ENCODE data around the gene CYTH1. TPM values are rescaled to one million over a fixed set of nuclear protein-coding genes. Genes with fewer than 3 reads are reported as not detected.
A peak's percentile ranks its signal among the peaks of the same experiment; 100 is the strongest.

CYTH1 gene
- polyA plus RNA-seq, 1 donor from 2014 or later = 210 TPM

DNA sequence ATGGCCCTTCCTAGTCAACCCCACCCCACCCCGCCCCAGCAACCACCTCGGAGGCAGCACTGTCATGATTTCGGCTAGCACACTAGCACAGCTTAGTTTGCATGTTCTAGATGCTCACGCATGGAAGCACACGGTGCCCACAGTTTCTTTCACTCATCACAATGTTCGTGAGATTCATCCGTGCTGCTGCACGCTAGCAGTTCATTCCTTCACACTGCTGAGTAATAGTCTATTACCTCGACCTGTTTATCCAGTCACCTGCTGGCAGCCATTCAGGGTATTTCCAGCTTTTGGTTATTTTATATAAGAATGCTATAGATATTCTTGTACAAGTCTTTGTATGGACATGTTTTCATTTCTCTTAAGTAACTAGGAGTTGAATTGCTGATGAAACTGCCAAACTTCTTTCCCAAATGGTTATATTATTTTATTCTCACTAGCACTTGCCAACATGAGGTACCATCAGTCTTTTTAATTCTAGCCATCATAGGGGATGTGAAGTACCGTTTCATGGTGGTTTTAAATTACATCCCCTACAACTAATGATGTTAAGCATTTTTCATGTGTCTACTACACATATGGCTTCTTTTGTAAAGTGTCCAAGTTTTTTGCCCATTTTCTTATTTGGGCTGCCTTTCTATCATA lies 75.7 kb downstream of the CYTH1 start:
- Mint-ChIP-seq H3K36me3 (peaks cover 2% of the 10 kb centered on the region), H3K9me3 (no peaks in the 10 kb centered on the region), H3K27me3 (no peaks in the 10 kb centered on the region), H3K4me3 (peak overlapping the region in 3 of 4 donors; percentile 46 to 83 (median 73)), H3K27ac (peak overlapping the region; percentile 76 to 93 (median 87)), H3K4me1 (peaks cover 39 to 44% (median 42%) of the 10 kb centered on the region in 3 donors)

DNA sequence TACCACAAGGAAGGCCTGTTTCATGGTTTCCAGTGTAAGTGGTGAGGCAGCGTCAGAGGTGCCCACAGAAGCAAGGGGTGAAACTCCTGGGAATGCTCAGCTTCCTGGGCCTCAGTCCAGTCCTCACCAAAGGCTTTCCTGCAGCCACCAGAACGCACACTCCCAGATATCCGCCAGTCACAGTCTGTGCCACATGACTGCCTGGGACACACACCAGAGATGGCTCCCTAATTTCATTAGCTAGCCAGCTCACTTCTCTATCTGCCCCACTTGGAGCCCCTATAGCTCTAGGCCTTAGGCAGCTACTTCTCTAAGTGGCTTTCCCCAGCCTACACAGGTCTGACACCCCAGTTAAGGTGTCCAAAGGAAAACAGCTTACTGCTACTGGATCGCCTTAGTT lies 77.0 kb downstream of the CYTH1 start:
- Mint-ChIP-seq H3K36me3 (peaks cover 2% of the 10 kb centered on the region), H3K9me3 (no peaks in the 10 kb centered on the region), H3K4me3 (no peak overlapping the region), H3K4me1 (peaks cover 36 to 39% (median 37%) of the 10 kb centered on the region in 3 donors), H3K27ac (no peak overlapping the region), H3K27me3 (no peaks in the 10 kb centered on the region)

DNA sequence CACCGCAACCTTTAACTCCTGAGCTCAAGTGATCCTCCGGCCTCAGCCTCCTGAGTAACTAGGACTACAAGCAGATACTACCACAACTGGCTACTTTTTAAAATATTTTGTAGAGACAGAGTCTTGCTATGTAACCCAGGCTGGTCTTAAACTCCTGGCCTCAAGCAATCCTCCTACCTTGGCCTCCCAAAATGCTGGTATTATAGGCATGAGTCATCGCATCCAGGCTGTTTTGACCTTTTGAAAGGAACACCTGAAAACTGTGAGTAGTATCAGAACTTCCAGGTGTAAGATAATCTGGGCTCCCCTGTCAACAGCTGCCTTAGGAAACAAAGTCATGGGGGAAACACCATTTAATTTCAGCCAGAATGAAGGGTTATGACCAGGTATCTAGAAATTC lies 77.5 kb downstream of the CYTH1 start:
- H3K4me3 Mint-ChIP-seq = no peak overlapping the region
- peaks cover 2% of the 10 kb centered on the region for H3K36me3 Mint-ChIP-seq
- no peak overlapping the region for H3K27ac Mint-ChIP-seq
- no peaks in the 10 kb centered on the region for H3K9me3 Mint-ChIP-seq
- H3K4me1 Mint-ChIP-seq = peaks cover 31 to 34% (median 32%) of the 10 kb centered on the region in 3 donors
- H3K27me3 Mint-ChIP-seq = no peaks in the 10 kb centered on the region

DNA sequence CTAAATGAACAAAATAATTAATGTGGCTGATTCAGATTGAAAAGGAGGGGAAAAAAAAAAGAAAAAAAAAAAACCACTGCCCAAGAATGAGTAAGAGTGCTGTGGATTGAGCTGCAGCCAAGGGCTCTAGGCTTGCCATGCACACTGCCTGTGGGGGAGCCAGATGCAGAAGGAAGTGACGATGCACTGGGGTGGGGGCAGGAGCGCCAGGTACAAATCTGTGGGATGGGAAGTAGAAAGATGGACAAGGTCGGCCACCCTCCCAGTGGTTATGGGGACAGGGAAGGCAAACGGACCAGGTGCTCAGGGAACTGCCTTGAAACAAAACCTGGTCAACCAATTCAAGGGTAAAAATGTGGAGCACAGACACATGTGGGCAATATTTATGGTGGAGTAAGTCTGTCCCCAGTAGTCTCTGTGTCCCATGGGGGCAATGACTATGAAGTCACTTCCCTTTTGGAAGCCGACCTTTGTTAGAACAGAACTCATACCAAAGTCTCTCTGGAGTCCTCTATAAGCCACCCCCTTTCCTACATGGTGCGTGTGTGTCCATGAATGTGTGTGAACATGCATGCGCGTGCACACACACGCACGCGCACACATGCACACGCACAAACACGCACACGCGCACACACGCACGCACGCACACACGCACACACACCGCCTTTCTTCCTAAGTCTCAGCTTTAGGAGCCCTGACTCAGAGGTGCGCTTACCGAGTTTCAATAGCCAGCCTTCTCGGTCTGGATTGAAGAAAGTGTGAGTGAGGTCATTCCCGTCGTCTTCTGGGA lies 84.3 kb downstream of the CYTH1 start:
- peaks cover 11% of the 10 kb centered on the region for H3K36me3 Mint-ChIP-seq
- H3K4me1 Mint-ChIP-seq = peaks cover 46 to 52% (median 50%) of the 10 kb centered on the region in 3 donors
- peaks cover 0 to 2% (median 2%) of the 10 kb centered on the region in 3 donors for H3K9me3 Mint-ChIP-seq
- H3K27me3 Mint-ChIP-seq = peaks cover 2% of the 10 kb centered on the region
- H3K4me3 Mint-ChIP-seq = peak overlapping the region in 3 of 4 donors; percentile 30 to 86 (median 82)
- H3K27ac Mint-ChIP-seq = peak overlapping the region; percentile 92 to 94 (median 92)

DNA sequence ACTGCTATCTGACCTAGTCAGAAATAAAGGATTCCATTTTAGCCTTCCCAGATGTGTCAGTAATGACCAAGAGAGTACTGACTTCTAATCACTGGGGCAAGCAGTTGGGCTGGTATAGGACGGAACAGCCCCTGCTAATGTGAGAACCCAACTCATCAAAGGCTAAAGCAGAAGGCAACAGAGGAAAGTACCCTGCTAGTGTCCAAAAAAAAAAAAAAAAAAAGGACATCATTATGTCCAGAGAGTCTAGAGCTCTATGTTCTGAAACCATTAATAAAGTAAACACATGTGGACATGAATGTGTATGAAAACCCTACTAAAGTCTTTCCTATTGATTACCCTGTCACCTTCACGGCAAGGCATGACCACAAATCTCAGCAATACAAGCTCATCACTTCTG lies 85.0 kb downstream of the CYTH1 start:
- Mint-ChIP-seq H3K36me3 (peaks cover 11% of the 10 kb centered on the region), H3K4me3 (peak overlapping the region in 3 of 4 donors; percentile 56 to 88 (median 86)), H3K4me1 (peaks cover 46 to 52% (median 50%) of the 10 kb centered on the region in 3 donors), H3K27ac (peak overlapping the region; percentile 92 to 94 (median 92)), H3K9me3 (peaks cover 0 to 2% (median 2%) of the 10 kb centered on the region in 3 donors), H3K27me3 (peaks cover 2% of the 10 kb centered on the region)

DNA sequence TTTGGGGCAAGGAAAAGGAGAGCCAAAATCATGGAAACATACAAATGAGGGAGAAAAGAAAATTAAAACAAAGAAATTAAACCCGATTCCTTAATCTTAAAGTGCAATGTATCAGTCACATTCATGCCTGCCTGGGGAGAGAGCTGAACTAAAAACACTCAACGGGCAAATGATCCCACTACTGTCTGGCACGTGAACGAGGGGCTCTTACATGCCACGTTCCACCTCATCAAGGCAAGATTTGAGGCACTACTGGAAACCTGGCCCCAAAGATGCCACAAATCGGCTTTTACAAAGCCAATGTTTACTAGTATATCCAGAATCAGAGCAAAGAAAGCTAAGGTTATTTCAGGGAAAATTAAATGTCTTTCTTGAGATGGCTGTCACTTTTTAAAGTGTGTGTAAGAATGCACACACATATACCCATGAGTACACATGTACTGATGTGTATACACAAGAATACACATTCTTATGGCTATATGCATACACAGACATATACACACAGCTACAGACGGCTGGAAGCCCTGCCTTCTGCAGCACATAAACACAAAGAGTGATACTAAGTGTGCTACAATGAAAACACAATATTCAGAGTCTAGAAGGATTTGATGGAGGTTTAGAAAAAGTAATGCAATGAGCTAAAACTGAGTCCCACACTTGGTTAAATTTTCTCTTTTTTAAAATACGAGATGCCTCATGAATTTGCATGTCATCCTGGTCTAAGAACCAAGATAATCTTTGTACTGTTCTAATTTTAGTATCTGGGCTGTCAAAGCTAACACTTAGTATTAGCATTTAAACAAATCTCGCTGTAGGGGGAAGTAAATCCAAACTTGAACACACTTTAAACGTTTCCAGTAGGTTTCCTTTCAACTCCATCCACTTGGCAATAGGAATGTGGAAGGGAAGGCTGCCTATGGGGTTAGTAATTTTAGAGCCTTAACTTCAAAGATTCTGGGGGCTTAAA lies 85.8 kb downstream of the CYTH1 start:
- H3K36me3 Mint-ChIP-seq = peaks cover 11% of the 10 kb centered on the region
- H3K4me3 Mint-ChIP-seq = peak overlapping the region; percentile 54 to 88 (median 60)
- H3K27me3 Mint-ChIP-seq = peaks cover 2% of the 10 kb centered on the region
- H3K9me3 Mint-ChIP-seq = peaks cover 0 to 2% (median 2%) of the 10 kb centered on the region in 3 donors
- peaks cover 47 to 52% (median 48%) of the 10 kb centered on the region in 3 donors for H3K4me1 Mint-ChIP-seq
- H3K27ac Mint-ChIP-seq = peak overlapping the region; percentile 92 to 94 (median 92)

DNA sequence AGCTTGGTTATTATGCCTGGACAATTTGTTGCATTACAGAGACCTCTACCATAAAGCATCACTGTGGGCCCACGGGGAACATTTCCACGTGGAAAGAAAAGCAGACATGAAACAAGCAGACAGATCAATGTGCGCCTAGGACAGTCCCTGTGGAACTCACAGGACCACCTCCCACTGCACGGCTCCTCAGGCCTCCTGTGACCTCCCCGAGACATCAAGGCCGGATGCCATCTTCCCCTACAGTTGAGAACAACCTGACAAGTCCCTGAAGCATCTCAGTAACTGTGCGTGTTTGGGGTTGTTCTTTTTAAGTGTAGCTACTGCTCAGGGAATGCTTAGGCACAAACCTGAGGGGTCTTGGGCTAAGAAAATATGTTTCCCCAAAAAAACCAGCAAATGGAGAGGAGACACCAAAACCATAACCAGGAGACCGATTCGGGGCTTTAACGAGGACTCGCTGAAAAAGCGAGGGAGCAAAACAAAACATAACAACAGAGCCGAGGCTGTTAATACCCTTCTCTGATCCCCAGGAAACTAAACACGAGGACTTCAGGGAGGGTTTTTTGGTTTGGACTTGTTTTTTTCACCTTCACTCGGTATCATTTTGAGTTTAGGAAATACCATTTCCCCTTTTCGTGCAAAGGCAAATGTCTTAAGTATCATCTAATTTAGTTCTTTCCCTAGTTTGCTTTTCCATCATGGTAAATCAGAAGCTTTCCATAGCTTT lies 87.1 kb downstream of the CYTH1 start:
- H3K27ac Mint-ChIP-seq = peak overlapping the region; percentile 83 to 94 (median 92)
- peaks cover 2% of the 10 kb centered on the region for H3K27me3 Mint-ChIP-seq
- peaks cover 11% of the 10 kb centered on the region for H3K36me3 Mint-ChIP-seq
- peaks cover 0 to 2% (median 2%) of the 10 kb centered on the region in 3 donors for H3K9me3 Mint-ChIP-seq
- peak overlapping the region; percentile 35 to 88 (median 64) for H3K4me3 Mint-ChIP-seq
- peaks cover 47 to 52% (median 48%) of the 10 kb centered on the region in 3 donors for H3K4me1 Mint-ChIP-seq

DNA sequence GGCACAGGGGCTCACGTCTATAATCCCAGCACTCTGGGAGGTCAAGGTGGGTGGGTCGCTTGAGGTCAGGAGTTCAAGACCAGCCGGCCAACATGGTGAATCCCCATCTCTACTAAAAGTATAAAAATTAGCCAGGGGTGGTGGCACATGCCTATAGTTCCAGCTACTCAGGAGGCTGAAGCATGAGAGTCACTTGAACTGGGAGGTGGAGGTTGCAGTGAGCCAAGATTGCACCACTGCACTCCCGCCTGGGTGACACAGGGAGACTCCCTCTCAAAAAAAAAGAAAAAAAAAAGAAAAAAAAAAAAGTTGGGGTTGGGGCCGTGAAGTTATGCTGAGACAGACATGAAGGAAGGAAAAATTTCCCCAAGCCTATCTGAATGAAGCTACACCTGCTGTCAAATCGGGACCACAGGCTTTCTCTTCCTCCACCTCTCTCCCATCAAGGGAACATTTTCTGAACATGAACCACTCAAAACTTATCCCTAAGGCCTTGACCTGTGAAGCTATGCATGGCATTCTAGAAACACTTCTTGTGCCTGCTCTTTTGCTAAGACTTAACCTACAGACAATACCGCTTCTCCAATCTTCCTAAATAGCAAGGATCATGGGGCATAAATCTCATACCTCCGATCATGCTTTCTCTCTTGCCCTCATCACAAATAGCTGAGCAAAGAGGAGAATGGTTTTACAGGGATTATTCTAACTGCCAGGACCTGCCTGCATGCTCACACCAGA lies 88.6 kb downstream of the CYTH1 start:
- peaks cover 11% of the 10 kb centered on the region for H3K36me3 Mint-ChIP-seq
- peaks cover 43 to 49% (median 48%) of the 10 kb centered on the region in 3 donors for H3K4me1 Mint-ChIP-seq
- no peak overlapping the region for H3K4me3 Mint-ChIP-seq
- peak overlapping the region in 2 of 3 donors; percentile 21 to 69 for H3K27ac Mint-ChIP-seq
- peaks cover 0 to 2% (median 2%) of the 10 kb centered on the region in 3 donors for H3K9me3 Mint-ChIP-seq
- H3K27me3 Mint-ChIP-seq = peaks cover 2% of the 10 kb centered on the region

DNA sequence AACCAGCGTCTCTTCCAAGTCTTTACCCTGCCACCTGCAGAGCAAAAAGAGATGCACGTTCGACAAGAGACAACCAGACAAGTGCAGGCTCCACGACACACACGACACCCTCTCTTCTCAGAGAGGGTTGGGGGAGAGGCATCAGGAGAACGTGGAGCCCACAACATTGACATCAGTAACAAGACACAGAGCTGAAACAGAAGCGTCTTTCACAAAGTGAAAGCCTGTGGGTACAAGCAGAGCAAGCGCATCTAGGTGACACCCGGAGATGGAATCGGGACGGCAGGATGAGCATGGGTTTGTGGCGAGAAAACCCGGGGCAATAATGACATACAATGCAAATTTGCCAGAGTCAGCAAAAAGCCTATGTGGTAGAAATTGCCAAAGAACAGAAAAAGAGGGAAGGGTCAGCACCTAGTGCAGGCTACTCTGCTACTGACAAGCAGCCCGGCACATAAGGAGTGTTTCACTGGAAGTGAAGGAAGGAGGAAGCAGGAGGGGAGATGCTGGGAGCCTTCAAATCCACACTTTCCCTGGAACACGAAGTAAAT lies 89.5 kb downstream of the CYTH1 start:
- H3K4me1 Mint-ChIP-seq = peaks cover 33 to 40% (median 38%) of the 10 kb centered on the region in 3 donors
- H3K27ac Mint-ChIP-seq = peak overlapping the region in 2 of 3 donors; percentile 69 to 73
- H3K9me3 Mint-ChIP-seq = peaks cover 0 to 2% (median under 1%) of the 10 kb centered on the region in 3 donors
- peaks cover 11% of the 10 kb centered on the region for H3K36me3 Mint-ChIP-seq
- H3K4me3 Mint-ChIP-seq = no peak overlapping the region
- H3K27me3 Mint-ChIP-seq = peaks cover 2% of the 10 kb centered on the region

DNA sequence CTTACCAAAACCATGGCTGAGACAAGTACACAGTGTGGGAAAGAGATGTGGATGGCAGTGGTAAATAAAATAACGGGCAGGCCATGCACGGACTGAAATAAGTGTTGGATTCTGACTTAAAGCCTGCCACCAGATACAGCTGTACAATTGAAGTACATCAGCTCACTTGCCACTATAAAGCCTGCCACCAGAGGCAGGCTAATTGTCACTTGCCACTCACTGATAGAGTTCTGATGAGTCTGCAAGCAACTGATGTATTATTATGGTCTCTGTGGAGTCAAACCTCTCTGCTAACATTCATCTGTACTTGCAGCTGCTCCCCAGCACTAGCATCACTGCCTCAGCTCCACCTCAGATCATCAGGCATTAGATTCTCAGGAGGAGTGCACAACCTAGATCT lies 93.0 kb downstream of the CYTH1 start:
- Mint-ChIP-seq H3K9me3 (no peaks in the 10 kb centered on the region), H3K36me3 (peaks cover 5% of the 10 kb centered on the region), H3K4me1 (peaks cover 2 to 11% (median 7%) of the 10 kb centered on the region in 3 donors), H3K27me3 (no peaks in the 10 kb centered on the region), H3K27ac (peak overlapping the region; percentile 42 to 78 (median 54)), H3K4me3 (no peak overlapping the region)

DNA sequence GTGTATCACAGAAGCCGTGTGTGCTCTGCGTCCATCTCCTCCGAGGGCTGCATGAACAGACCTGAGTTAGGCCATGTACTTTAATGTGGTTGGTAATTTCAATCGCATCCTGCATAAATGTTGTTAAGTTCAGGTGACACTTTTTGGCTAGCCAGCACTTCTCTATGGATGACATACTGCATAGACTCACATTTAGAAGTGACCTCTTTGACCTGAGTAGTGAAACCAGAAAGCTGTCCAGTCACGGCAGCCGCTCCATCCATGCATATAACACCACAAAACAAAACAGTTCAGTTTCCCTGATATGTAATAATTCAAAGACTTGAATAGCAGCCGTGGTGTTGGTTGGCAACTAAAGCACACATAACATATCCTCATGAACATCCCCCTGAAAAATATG lies 94.1 kb downstream of the CYTH1 start:
- H3K27ac Mint-ChIP-seq = peak overlapping the region in 2 of 3 donors; percentile 25 to 47
- no peaks in the 10 kb centered on the region for H3K27me3 Mint-ChIP-seq
- peaks cover 0 to 7% (median 7%) of the 10 kb centered on the region in 3 donors for H3K4me1 Mint-ChIP-seq
- H3K36me3 Mint-ChIP-seq = peaks cover 6% of the 10 kb centered on the region
- no peak overlapping the region for H3K4me3 Mint-ChIP-seq
- H3K9me3 Mint-ChIP-seq = no peaks in the 10 kb centered on the region

DNA sequence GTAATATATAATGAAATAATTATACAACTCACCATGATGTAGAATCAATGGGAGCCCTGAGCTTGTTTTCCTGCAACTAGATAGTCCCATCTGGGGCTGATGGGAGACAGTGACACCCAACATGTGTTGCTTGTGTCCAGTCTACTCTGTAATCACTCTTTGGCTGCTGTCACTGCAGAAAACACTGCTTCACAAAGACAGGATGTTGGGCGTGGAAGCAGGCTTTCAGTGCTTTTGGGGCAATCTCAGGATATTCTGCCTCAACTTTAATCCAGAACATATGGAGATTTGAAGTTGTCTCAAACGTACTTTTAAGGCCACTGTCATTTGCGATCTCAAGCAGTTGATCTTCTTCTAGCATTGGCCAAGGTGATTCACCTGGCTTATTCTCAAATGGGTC lies 94.9 kb downstream of the CYTH1 start:
- Mint-ChIP-seq H3K4me1 (peaks cover 0 to 7% (median 7%) of the 10 kb centered on the region in 3 donors), H3K9me3 (no peaks in the 10 kb centered on the region), H3K36me3 (peaks cover 9% of the 10 kb centered on the region), H3K4me3 (no peak overlapping the region), H3K27ac (peak overlapping the region in 2 of 3 donors; percentile 47 to 62), H3K27me3 (no peaks in the 10 kb centered on the region)

DNA sequence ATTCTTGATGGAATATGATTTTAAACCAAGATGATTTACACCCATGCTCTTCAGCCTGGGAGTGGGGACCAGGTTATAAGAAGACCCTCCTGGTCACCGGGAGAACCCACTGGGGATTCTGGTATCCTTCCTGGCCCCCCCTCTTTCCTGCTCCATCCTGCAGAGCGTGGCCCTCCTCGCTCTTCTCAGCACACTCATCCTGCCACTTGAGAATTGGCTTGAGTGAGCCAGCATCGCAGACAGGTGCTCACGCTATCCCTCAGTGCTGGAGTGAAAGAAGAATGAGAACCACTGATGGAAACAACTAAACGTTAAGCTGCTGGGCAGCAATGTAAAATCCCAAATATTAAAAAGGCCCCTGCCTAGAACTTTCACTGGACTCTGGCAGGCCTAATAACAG lies 98.0 kb downstream of the CYTH1 start:
- Mint-ChIP-seq H3K36me3 (peaks cover 9% of the 10 kb centered on the region), H3K4me3 (peak overlapping the region in 1 of 4 donors; percentile 43), H3K9me3 (no peaks in the 10 kb centered on the region), H3K27me3 (no peaks in the 10 kb centered on the region), H3K4me1 (peaks cover 2 to 6% (median 3%) of the 10 kb centered on the region in 3 donors), H3K27ac (peak overlapping the region in 2 of 3 donors; percentile 47 to 87)
